Non-pigmented ciliary epithelial cell (primary cell): ENCODE data around the gene BHLHE23.
"Not testable (repeated sequence)": the region's sequence is repeated elsewhere in the genome, so short reads cannot be mapped to it uniquely, and the experiment has no call there.

Experiments used
- DNase-seq: peaks from one replicate; pipeline ENCODE4 v3.0.0-alpha.2; 2010; ENCODE audit warnings: low read depth

BHLHE23 gene

DNA sequence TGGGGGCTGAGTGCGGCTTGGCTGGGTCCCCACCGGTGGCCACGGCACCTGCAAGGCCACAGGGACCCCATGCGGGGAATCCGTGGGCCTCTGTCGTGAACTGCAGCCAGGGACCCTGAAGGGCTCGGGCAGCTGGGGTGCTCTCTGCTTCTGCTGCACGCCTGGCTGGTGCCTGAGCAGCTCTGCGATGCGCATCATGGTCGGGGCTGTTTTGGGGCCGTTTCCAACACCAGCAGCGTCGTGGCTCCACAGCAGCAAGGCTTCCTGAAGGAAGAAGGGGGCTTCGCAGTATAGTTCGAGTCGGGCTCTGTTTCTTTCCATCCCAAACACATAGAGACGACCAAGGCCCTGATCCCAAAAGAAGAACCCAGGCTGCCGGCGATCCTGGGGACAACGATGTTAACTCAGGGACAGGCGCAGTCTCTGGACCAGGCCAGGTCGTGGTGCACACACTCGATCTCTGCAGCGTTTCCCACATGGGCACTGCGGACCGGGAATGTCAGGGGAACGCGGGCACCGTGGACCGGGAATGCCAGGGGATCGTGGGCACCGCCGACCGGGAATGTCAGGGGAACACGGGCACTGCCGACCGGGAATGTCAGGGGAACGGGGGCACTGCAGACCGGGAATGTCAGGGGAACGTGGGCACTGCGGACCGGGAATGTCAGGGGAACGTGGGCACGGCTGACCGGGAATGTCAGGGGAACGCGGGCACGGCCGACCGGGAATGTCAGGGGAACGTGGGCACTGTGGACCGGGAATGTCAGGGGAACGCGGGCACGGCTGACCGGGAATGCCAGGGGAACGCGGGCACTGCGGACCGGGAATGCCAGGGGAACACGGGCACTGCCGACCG lies 36.8 kb upstream of the BHLHE23 start:
- no peak for DNase-seq

- DNase-seq = no peak
Measured at GRCh38 chr20:63042448-63043071, 35.8 kb upstream of the BHLHE23 start.

- no peak for DNase-seq
Measured at GRCh38 chr20:63041776-63042175, 35.0 kb upstream of the BHLHE23 start.

DNA sequence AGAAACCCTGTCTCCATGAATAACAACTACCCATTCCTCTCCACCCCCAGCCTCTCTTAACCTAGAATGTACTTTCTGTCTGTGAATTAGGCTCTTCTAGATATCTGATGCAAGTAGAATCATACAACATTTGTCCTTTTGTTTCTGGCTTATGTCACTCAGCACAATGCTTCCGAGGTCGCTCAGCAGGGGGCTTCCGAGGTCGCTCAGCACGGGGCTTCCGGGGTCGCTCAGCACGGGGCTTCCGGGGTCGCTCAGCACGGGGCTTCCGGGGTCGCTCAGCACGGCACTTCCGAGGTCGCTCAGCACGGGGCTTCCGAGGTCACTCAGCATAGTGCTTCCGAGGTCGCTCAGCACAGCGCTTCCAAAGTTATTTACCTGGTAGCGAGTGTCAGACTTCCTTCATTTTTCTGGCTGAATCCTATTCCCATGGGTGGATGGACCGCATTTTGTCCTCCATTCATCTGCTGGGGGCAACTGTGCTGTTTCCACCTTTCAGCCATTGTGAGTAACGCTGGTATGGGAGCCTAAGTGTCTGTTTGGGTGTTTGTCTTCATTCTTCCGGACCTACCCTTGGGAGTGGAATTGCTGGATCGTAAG lies 31.0 kb upstream of the BHLHE23 start:
- DNase-seq = no peak

- DNase-seq = no peak
Measured at GRCh38 chr20:63036291-63036690, 29.5 kb upstream of the BHLHE23 start.

DNA sequence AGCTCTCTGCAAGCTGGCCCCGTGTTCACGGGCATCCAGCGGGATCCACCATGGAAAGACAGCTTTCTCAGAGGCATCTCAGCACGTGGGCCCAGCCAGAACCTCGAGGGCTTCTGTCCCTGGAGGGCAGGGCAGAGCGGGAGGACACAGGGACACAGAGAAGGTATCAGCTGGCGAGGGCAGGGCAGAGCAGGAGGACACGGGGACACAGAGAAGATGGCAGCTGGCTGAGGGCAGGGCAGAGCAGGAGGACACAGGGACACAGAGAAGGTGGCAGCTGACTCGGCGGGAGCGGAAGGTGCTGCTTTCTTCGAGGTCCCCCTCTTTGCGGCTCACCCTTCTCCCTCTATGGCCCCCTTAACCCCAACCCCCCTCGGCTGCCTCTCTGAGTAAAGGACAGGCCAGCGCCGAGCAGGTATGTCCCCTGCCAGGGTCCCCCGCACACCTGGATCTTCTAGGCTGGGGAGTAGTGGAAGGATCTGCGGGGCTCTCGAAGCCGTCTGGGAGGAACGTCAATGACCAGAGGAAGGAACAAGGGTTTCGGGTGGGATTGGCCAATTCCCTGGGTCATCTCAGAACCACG lies 28.9 kb upstream of the BHLHE23 start:
- DNase-seq = no peak

DNA sequence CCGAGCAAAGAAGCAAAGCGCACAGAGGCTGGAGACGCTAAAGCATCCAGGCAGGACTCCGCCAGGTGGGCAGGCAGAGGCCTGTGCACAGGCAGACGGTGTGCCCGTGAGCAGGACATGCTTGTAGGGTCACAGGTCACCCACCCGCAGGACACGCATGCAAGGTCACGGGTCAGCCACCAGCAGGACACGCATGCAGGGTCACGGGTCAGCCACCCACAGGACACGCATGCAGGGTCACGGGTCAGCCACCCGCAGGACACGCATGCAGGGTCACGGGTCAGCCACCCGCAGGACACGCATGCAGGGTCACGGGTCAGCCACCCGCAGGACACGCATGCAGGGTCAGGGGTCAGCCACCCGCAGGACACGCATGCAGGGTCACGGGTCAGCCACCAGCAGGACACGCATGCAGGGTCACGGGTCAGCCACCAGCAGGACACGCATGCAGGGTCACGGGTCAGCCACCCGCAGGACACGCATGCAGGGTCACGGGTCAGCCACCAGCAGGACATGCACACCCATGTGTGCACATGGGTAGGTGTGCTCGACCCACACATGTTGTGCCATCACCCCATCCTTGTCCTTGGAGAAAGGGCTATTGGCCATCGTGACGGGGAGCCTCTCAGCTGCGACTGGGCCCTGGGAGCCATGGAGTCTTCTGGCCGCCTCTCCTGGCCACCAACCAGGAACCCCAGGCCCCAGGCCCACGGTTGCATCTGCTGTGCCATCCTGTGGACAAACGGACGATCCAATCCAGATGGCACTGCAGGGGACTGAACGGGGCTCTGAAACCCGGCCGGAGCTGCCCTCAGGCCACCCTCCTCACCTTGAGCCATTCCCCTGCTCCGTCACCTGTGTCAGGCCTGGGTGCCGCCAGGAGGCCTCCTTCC lies 28.2 kb upstream of the BHLHE23 start:
- DNase-seq = not testable (repeated sequence)

- DNase-seq = no peak
Measured at GRCh38 chr20:63033794-63034709, 27.3 kb upstream of the BHLHE23 start.

DNA sequence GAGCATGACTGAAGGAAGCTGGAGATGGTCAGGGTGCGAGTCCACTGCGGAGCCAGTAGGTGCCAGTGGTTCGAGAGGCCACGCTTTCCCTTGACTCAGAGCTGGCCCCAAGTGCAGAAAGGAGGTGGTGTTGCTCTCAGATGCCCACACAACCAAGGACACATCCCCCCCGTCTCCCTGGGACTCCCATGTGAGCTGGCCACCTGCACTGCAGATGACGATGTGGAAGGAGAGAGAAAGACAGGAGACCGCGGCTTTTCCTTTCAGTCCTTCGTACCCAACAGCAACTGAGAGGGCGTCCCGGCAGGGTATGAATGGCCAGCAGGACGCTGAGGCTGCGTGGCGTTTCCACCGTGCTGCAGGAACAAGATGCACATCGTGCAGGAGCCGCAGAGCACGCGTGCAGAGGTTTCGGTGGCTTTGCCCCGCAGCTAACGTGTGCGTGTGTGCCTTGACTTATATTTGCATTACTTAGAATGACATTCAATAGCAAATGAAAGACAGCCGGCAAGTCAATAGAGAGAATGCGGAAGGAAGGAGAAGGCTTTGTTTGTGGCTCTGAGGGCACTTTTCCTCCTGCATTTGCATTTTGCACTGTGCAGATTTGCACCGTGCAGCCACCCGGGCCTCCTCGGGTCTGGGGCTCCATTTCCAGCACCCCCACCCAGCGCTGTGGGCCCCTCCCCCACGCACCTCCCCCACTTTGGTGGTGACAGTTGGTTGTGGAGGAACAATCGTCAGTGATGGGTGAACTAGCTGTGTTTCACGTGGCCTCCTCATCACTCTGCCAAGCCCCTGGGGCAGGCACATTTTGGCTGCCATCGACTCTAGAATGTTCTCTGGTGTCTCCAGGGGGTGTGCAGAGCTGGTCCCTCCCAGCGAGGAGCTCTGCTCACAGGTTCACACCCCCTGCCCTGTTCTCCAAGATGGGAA lies 26.4 kb upstream of the BHLHE23 start:
- no peak for DNase-seq

GRCh38 chr20:63032026-63032800 lies 25.4 kb upstream of the BHLHE23 start:
- DNase-seq = no peak

DNA sequence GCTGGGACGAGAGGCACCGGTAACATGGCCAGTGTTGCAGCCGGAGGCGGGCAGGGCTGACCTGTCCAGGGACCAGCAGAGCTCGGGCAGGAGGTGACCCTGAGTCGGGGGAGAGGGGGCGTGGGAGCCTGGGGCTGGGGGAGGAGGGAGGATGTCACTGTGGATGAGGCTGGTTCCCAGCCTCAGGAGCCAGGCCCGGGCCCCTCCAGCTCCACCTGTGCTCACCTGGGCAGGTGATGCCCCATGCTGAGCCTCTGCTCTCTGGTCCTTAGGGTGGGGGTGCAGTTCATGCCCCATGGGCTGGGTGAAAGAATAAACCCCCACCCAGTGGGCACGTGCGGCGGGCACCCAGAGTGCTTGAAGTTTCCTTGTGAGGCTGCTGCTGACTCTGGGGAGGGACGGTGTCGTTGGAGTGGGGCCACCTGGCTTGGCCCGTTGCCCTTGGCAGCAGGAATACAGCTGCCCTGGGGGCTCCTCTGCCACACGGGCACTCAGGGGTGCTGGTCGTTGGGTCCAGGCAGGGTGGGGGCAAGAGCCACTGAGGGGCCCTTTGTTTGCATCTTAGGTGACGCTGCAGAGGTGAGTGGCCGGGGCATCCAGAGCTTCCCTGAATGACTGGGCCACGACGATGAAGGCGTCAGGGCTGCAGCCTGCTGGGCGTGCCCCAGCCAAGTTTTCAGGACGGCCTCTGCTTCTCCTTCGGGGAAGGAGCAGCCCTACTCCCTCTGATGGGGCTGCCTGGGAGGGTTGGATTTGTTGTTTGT lies 24.7 kb upstream of the BHLHE23 start:
- no peak for DNase-seq

DNA sequence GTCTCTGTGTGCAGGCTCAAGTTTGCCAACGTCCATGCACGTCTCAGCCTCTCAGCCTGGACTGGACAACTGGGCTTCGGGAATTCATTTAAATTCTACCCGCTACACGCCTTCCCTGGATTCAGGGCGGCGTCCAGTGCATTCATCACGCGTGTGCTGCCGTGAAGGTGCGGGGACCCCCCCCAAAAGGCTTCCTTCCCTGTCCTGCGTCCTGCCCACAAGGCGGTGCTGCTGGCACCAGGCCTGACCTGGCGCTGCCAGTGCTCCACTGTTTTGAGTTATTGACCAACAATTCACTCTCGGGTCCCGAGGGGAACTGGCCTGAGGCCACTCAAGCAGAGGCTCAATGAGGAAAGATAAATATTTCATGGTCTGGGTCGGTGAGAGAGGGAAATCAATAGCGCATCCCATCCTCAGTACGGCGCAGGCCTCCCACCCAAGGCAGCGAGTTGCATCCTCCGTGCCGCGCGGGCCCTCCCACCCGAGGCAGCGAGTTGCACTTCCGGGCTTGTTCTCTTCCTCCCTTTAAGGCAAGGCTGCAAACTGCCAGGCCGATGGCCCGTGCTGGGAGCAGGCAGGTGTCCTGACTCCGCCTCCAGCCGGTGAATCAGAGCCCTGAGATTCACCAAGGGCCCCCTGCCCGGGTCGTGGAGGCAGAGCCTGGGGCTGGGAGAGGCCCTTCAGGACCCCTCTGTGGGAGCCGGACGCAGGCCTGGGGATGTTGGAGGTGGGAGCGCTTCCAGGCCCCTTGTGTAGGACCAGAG lies 22.8 kb upstream of the BHLHE23 start:
- DNase-seq = no peak

DNA sequence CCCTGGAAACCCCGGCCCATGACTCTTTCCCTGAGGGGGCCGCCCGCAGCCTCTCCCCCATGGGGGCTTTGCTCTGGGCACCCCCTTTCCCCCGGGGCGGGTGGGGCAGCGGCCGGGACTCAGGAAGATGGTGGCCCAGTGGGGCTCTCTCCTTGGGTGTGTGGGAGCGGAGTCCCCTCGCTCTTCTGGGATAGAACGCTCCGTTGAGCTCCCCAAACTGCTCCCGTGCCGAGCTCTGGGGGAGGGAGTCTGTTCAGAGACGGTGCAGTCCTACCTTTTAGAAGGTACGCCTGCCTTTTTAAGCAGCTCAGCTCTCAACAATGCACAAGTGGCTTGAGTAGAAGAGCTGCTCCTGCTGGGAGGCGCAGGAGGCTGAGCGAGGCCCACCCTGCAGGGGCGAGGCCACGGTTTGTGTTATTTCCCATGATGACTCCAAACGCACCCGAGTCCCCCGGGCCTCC lies 21.7 kb upstream of the BHLHE23 start:
- DNase-seq = no peak

DNA sequence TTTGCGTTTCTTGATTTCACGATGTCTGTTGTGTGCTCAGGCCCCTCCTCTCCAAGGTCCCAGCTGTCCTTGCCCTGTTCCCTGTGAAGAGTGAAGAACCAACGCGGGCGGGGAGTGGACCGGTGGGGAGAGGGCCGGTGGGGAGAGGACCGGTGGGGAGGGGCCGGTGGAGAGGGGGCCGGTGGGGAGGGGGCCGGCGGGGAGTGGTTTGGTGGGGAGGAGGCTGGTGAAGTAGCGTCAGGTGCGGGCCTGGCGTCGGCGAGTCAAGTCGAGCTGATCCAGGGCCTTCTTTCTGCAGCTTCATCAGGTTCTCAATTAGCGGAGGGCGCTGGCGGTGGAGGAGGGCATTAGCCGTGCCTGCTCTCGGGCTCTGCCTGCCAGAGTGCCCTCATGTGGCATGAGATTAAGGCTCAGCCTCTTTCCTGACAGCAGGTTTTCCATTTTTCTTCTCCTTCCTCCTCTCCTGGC lies 21.2 kb upstream of the BHLHE23 start:
- no peak for DNase-seq

GRCh38 chr20:63027221-63027921 lies 20.6 kb upstream of the BHLHE23 start:
- no peak for DNase-seq

DNA sequence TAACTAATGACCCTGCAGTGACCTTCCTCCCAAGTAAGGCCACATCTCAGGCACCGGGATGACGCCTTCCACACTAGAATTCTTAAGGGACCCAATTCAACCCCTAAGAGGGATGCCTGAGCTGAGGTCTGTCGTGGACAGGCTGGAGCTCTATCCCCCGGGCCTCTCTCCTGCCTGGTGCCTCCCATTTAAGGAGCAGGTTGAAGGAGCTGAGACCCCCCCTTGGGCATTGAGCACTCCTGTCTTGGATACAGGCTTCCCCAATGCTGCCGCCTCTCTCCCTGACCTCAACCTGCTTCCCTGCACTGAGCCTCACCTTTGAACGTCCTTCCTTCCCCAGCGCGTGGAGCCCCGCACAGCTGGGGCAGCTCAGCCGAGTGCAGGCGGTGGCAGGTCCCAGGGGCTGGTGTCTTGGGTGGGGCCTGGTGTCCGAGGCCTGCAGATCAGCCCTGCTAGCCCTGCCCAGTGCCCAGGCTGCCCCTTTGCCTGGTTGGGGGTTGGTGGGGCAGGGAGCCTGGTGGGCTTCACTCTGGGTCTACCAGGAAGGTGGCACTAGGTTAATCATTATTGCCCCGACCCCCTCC lies 19.9 kb upstream of the BHLHE23 start:
- DNase-seq = no peak
